Measurements from ENCODE around the gene TRH. TPM values are rescaled to one million over a fixed set of nuclear protein-coding genes. Genes with fewer than 3 reads are reported as not detected.

Gene TRH
- total and polyA plus RNA-seq, 2 experiments from 2014 or later: 0.27 TPM; not detected in 1

DNA sequence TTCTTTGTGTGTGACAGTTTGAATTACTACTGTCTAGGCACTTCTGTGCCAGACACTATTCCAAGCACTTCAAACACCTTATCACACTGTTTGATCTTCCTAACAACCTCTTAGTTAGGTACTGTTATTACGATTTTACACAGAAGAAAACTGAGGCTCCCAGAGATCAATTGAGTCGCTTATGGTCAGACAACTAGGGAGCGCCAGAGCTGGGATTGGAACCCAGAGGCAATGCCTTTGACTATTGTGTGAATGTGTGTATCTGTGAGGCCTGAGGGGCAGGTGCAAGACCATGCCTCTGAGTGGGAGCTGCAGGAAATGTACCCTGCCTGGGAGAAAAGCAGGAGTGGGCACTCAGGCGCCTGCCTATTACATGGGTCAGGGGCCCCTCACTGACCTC, 1.8 kb downstream of the TRH start:
- Histone ChIP-seq H3K9me2 (replicated peaks; ENCODE audit: insufficient read depth) (no peaks in the 10 kb centered on the region), H2AFZ (no peak overlapping the region), H3K27ac (no peak overlapping the region), H4K20me1 (ENCODE audit: insufficient read depth, poor library complexity, severe bottlenecking) (no peaks in the 10 kb centered on the region), H3K4me1 (ENCODE audit: insufficient read depth) (peaks cover 13% of the 10 kb centered on the region), H3K79me2 (no peaks in the 10 kb centered on the region), H3K4me2 (no peak overlapping the region), H3K27me3 (peaks cover 79% of the 10 kb centered on the region), H3K9me3 (ENCODE audit: low read depth) (no peaks in the 10 kb centered on the region), H3K4me3 (no peak overlapping the region), H3K36me3 (replicated peaks; ENCODE audit: insufficient read depth, low read depth) (no peaks in the 10 kb centered on the region)
- no peak for TF ChIP-seq EZH2phosphoT487 (IDR thresholded peaks at IDR 0.05; ENCODE audit: low read depth, severe bottlenecking, unreplicated experiment)
- 73% methylated on average over 4 of the region's 4 CpGs for WGBS (ENCODE audit: low lambda C conversion rate, missing lambda C conversion rate)
- no peak for DNase-seq (ENCODE audit: low spot score)

DNA sequence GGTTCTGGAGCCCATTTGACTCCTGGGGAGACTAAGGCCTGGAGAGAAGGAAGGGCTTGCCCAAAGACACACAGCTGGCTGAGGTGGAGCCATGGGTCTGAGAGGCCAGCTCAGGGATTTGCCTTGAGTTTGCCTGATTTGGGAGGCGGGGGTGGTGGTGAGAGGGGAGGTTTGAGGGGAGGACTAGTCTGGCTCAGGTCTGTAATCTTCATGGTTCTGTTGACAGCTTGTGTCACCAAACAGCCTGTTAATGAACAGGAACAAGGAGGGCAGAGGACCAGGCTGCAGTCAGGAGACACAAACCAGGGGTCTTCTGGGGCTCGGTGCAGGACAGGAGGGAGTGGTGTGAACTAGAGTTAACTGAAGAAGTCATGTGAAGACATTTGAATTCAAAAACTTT, 3.6 kb downstream of the TRH start:
- Histone ChIP-seq H2AFZ (no peak overlapping the region), H3K27me3 (peaks cover 72% of the 10 kb centered on the region), H3K4me2 (no peak overlapping the region), H3K4me3 (no peak overlapping the region), H3K27ac (no peak overlapping the region), H3K9me2 (replicated peaks; ENCODE audit: insufficient read depth) (no peaks in the 10 kb centered on the region), H3K9me3 (ENCODE audit: low read depth) (no peaks in the 10 kb centered on the region), H4K20me1 (ENCODE audit: insufficient read depth, poor library complexity, severe bottlenecking) (no peaks in the 10 kb centered on the region), H3K4me1 (ENCODE audit: insufficient read depth) (peaks cover 13% of the 10 kb centered on the region), H3K79me2 (no peaks in the 10 kb centered on the region), H3K36me3 (replicated peaks; ENCODE audit: insufficient read depth, low read depth) (no peaks in the 10 kb centered on the region)
- 42% methylated on average over 2 of the region's 2 CpGs for WGBS (ENCODE audit: low lambda C conversion rate, missing lambda C conversion rate)
- no peak for DNase-seq (ENCODE audit: low spot score)
- TF ChIP-seq, protein P1, sequence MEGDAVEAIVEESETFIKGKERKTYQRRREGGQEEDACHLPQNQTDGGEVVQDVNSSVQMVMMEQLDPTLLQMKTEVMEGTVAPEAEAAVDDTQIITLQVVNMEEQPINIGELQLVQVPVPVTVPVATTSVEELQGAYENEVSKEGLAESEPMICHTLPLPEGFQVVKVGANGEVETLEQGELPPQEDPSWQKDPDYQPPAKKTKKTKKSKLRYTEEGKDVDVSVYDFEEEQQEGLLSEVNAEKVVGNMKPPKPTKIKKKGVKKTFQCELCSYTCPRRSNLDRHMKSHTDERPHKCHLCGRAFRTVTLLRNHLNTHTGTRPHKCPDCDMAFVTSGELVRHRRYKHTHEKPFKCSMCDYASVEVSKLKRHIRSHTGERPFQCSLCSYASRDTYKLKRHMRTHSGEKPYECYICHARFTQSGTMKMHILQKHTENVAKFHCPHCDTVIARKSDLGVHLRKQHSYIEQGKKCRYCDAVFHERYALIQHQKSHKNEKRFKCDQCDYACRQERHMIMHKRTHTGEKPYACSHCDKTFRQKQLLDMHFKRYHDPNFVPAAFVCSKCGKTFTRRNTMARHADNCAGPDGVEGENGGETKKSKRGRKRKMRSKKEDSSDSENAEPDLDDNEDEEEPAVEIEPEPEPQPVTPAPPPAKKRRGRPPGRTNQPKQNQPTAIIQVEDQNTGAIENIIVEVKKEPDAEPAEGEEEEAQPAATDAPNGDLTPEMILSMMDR (IDR thresholded peaks at IDR 0.05; ENCODE audit: poor library complexity): no peak
- TF ChIP-seq EZH2phosphoT487 (IDR thresholded peaks at IDR 0.05; ENCODE audit: low read depth, severe bottlenecking, unreplicated experiment): no peak
- TF ChIP-seq EZH2 (IDR thresholded peaks at IDR 0.05; ENCODE audit: borderline replicate concordance): no peak

DNA sequence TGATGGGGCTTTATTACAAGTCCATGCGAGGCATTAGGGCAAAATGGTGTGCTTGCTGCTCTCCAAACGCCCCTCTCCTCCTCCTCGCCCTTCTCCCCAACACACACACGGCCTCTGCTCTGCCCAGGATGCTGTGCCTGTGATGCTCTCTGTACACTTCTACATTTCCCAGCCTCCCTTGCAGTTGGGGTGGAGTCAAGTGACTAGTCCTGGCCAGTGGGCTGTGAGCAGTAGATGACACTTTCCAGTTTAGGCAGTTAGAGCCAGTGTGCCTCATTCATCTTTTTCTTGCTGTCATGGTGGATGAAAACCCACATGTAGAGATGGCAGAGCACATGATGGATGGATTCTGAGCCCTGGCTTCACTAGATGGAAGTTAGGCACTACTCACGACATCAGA, 5.4 kb downstream of the TRH start:
- no peak overlapping the region for H3K27ac ChIP-seq
- no peaks in the 10 kb centered on the region for H3K79me2 ChIP-seq
- no peak overlapping the region for H3K4me2 ChIP-seq
- H3K4me3 ChIP-seq: no peak overlapping the region
- H3K27me3 ChIP-seq: peaks cover 54% of the 10 kb centered on the region
- 87% methylated on average over 5 of the region's 5 CpGs for WGBS (ENCODE audit: low lambda C conversion rate, missing lambda C conversion rate)
- H3K9me2 ChIP-seq (replicated peaks; ENCODE audit: insufficient read depth): no peaks in the 10 kb centered on the region
- H3K36me3 ChIP-seq (replicated peaks; ENCODE audit: insufficient read depth, low read depth): no peaks in the 10 kb centered on the region
- DNase-seq (ENCODE audit: low spot score): no peak
- TF ChIP-seq, protein P1 (IDR thresholded peaks at IDR 0.05; ENCODE audit: poor library complexity): no peak
- TF ChIP-seq EZH2phosphoT487 (IDR thresholded peaks at IDR 0.05; ENCODE audit: low read depth, severe bottlenecking, unreplicated experiment) (no peak), EZH2 (IDR thresholded peaks at IDR 0.05; ENCODE audit: borderline replicate concordance) (no peak)
- peaks cover 9% of the 10 kb centered on the region for H3K4me1 ChIP-seq (ENCODE audit: insufficient read depth)
- no peaks in the 10 kb centered on the region for H4K20me1 ChIP-seq (ENCODE audit: insufficient read depth, poor library complexity, severe bottlenecking)
- no peaks in the 10 kb centered on the region for H3K9me3 ChIP-seq (ENCODE audit: low read depth)
- H2AFZ ChIP-seq: no peak overlapping the region

DNA sequence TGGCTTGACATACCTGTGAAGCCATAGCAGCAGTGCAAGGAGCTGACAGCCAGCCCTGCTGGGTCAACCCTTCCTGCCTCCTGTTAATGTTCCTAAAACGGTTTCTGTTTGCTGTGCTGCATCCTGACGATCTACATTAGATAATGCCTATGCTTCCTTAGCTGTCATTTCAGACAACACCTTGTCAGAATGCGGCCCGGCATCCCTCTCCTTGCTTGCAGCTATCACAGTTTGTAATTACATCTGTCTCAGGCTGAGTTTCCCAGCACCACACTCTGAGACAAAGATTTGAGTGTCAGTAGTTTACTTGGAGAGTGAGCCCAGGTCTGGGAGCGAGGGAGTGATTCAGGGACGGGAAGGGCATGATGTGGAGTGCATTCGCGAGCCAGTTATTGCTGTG, 9.0 kb downstream of the TRH start:
- H3K9me3 ChIP-seq (ENCODE audit: low read depth): no peaks in the 10 kb centered on the region
- no peaks in the 10 kb centered on the region for H3K36me3 ChIP-seq (replicated peaks; ENCODE audit: insufficient read depth, low read depth)
- no peak for TF ChIP-seq EZH2phosphoT487 (IDR thresholded peaks at IDR 0.05; ENCODE audit: low read depth, severe bottlenecking, unreplicated experiment)
- no peak for TF ChIP-seq EZH2 (IDR thresholded peaks at IDR 0.05; ENCODE audit: borderline replicate concordance)
- TF ChIP-seq, protein P1 (IDR thresholded peaks at IDR 0.05; ENCODE audit: poor library complexity): no peak
- no peak overlapping the region for H3K4me3 ChIP-seq
- H4K20me1 ChIP-seq (ENCODE audit: insufficient read depth, poor library complexity, severe bottlenecking): no peaks in the 10 kb centered on the region
- no peak overlapping the region for H3K27ac ChIP-seq
- DNase-seq (ENCODE audit: low spot score): no peak
- no peaks in the 10 kb centered on the region for H3K9me2 ChIP-seq (replicated peaks; ENCODE audit: insufficient read depth)
- peaks cover 21% of the 10 kb centered on the region for H3K27me3 ChIP-seq
- H2AFZ ChIP-seq: no peak overlapping the region
- no peak overlapping the region for H3K4me2 ChIP-seq
- whole genome bisulfite sequencing (ENCODE audit: low lambda C conversion rate, missing lambda C conversion rate): 74% methylated on average over 8 of the region's 8 CpGs
- no peaks in the 10 kb centered on the region for H3K79me2 ChIP-seq
- no peaks in the 10 kb centered on the region for H3K4me1 ChIP-seq (ENCODE audit: insufficient read depth)

Measured in hepatocyte (in vitro differentiated cells).